Left renal pelvis (tissue), 4 donors: ENCODE data around the gene PGAP3. TPM values are rescaled to one million over a fixed set of nuclear protein-coding genes. Genes with fewer than 3 reads are reported as not detected.
A peak's percentile ranks its signal among the peaks of the same experiment; 100 is the strongest.
"Not testable (repeated sequence)": the region's sequence is repeated elsewhere in the genome, so short reads cannot be mapped to it uniquely, and the experiment has no call there.

Source experiments
- DNase-seq, 4 donors: peaks; one replicate each; pipeline ENCODE4 v3.0.0-alpha.2; 2013; ENCODE audit warnings: low read depth in 4 of 4, low spot score in 3 of 4
- polyA plus RNA-seq, 4 donors: library from polyadenylated mRNA; unstranded; fragments of 120-200 nt; gene quantifications; one replicate each; pipeline ENCODE4 v1.2.1, GENCODE V29; 2013; ENCODE audit not compliant: insufficient read length in 4 of 4

Gene PGAP3, protein sequence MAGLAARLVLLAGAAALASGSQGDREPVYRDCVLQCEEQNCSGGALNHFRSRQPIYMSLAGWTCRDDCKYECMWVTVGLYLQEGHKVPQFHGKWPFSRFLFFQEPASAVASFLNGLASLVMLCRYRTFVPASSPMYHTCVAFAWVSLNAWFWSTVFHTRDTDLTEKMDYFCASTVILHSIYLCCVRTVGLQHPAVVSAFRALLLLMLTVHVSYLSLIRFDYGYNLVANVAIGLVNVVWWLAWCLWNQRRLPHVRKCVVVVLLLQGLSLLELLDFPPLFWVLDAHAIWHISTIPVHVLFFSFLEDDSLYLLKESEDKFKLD
- 10 to 100 TPM; 26.5 to 45.9 (median 33.8) TPM for polyA plus RNA-seq

DNA sequence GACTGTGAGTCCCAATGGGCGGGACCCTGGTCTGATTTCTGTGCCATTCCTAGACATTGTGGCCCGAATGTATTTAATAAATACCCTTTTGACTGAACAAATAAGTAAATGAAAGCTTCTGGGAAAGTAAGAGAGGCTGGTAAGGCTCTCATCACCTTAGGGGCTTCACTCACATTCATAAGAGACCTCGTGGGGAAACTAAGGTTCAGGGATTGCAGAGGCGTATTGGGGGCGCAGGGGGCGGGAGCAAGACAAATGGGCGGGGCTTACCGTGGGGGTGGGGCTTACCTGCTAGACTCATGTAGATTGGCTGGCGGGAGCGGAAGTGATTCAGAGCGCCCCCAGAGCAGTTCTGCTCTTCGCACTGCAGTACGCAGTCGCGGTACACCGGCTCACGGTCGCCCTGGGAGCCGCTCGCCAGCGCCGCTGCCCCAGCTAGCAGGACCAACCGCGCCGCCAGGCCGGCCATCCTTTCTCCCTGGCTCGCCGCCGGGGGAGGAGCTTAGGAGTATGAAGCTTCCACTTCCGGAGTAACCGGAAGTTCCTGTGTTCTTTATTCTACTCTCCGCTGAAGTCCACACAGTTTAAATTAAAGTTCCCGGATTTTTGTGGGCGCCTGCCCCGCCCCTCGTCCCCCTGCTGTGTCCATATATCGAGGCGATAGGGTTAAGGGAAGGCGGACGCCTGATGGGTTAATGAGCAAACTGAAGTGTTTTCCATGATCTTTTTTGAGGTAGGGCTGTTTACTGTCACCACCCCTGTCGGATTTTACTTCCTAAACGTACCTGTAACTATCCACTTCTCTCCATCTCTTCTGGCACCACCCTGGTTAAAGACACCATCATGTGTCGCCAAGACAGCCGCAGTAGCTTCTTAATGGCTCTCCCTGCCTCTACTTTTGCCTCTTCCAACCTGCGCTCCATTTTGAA is at the start of gene PGAP3:
TSS of gene PGAP3 (minus strand) at position 512 of the 929 bp plus-strand sequence. CDS start at position 469, 43 bp downstream.
- DNase-seq = peak in 2 of 4 donors; percentile 78 to 79

DNA sequence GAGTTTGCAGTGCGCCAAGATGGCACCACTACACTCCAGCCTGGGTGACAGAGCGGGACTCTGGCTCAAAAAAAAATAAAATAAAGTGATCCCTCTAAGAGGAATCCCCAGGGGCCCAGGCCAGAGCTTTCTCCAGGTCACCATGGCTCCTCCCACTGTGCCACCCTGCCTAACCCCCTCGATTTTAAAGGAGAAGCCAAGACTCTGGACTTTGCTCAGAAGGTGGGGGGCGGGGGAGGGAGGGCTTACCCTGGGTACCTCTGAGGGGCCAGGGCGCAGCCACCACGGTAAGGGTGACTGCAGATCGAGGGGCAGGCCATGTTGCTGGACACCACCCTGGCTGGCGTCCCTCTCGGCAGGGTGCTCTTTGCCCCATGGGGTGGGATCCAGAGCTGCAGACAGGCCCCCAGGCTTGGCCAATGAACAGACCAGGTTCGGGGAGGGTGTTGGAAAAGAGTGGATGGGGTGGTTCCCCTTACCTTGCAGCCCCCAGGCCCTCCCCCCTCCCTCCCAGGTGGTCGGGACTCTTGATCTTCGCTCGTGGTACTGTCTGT is 49.4 kb upstream of the PGAP3 start:
- no peak for DNase-seq

DNA sequence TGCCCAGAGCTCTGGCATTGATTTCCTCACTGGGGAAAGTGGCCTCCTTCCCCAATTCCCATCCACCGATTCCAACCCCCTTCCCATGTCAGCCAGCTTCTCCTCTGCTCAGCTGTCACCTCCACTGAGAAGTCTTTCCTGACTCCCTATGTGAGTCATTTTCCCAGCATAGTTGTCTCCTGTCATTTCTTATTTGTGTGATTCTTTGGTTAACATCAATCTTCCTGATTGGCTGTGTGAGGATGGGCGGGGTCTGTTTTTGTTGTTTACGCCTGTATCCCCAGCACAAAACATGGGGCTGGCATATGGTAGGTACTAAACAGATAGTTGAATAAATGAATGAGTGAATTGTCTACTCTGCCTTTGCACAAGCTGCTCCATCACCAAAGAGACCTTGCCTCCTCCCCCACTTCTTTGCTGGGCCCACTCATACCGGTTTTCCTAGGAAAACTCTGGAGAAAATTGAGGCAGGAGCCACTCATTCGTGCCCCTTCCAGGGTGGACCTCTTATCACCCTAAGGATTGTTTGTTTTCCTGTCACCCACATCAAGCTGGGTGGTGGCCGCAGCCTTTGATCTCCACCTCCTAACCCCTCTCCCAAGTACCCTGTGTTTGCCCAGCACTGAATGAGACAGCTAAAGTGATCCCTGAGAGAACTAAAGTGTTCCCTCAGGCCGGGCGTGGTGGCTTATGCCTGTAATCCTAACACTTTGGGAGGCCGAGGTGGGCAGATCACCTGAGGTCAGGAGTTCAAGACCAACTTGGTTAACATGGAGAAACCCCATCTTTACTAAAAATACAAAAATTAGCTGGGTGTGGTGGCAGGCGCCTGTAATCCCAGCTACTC is 48.7 kb upstream of the PGAP3 start:
- DNase-seq = no peak

DNA sequence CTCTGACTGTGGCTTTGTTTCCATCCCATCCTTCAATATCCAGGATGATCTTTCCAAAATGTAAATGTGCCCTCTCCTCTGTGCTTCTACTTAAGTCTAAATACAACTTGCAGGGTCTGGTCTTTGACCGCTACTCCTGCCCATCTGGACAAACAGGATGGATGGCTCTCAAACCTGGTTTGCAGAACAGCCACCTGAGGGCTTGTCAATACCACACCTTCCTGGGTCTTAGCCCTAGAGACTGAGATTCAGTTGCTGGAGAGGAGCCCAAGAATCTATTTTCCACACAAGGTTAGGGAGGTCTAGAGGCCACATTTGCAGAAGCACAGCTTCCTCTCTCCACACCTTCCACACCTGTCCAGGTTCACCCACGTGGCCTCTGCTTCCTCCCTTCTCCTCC is 48.0 kb upstream of the PGAP3 start:
- DNase-seq = no peak

DNA sequence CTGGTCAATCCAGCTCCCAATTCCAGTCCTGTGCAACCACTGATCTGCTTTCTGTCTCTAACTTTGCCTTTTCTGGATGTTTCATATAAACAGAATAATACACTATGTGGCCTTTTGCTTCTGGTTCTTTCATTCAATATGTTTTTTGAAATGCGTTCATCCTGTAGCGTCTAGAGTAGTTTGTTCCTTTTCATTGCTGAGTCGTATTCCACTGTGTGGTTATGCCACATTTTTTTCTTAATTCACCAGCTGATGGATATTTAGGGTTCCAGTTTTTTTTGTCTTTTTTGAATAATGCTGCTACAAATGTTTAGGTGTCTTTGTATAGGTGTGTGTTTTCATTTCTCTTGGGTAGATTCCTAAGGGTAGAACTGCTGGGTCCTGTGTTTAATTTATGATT is 44.7 kb upstream of the PGAP3 start:
- DNase-seq = no peak

DNA sequence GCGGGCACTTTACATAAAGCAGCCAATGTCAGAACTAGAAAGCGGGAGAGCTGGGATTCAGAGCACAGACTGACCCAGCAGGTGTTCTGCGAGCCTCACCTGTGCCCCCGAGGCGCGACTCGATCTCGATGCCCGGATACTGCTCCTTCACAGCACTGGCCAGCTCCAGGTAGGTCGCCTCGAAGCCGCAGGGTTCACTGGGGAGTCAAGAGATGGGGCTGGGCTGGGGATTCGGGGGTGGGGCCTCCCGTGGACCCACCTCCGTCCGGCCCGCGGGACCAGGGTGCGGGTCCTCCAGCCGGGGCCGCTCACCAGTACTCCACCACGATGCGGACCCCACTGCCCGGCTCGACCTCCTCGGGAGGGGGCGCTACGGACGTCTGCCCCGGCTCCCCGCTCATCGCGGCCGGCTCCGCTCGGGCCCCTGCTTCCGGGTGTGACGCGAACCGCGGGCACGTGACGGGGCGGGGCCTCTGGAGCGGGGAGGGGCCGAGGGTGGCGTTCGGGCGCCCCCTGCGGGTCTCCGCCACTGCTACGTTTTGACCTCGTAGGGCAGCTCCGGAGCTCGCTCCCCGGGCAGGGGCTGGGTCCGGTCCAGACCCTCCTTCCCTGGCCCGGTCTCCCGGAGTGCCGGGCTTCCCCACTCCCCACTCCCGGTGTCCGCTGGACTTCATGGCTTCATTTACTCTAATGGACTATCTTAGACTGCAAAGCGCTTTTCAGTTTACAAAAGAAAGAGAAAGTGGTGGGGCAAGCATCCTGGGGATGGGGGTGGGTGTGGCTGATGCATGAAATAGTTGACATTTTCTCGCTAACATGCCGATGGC is 42.5 kb upstream of the PGAP3 start, which contains the start of gene MIEN1:
TSS of gene MIEN1 (minus strand) at position 438 of the 827 bp plus-strand sequence. CDS start at position 401, 37 bp downstream.
- DNase-seq = no peak

DNA sequence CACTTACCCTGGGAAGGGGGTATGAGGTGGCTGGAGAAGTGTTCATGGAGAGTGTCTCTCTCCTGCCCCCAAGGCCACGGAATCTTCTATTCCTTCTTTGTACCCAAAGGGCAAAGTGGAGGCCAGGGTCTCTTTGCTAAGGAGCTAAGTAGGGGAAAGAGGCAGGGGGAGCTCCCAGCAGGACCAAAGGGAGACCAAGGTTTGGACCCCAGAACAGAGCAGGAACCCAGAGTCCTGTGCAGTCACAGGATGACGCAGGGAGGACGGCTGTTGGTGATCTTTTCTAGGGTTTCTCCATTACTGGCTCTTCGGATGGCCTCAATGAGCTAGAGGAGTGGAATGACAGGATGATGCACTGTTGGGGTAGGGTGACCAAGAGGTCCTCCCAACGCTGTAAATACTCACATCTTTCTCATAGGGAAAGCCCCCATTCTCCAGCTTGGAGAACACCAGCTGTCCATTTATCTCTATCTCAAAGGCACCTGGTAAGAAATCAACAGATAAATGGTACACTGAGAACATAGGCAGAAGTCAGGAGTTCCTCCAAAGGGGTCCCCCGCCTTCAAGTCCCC is 41.5 kb upstream of the PGAP3 start:
- DNase-seq = no peak

DNA sequence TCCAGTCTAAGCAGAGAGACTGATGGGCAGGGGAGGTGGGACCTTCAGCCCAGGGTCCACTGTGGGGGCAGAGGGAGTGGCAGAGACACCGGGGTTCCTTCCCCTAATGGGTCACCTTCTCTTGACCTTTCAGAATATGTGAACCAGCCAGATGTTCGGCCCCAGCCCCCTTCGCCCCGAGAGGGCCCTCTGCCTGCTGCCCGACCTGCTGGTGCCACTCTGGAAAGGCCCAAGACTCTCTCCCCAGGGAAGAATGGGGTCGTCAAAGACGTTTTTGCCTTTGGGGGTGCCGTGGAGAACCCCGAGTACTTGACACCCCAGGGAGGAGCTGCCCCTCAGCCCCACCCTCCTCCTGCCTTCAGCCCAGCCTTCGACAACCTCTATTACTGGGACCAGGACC is 39.7 kb upstream of the PGAP3 start:
- no peak for DNase-seq

DNA sequence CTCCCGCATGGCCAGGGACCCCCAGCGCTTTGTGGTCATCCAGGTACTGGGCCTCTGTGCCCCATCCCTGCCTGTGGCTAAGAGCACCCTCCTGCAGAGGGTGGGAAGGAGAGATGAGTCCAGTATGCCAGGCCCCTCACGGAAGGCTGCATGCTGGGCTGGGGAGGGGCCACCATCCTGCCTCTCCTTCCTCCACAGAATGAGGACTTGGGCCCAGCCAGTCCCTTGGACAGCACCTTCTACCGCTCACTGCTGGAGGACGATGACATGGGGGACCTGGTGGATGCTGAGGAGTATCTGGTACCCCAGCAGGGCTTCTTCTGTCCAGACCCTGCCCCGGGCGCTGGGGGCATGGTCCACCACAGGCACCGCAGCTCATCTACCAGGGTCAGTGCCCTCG is 38.8 kb upstream of the PGAP3 start:
- no peak for DNase-seq

DNA sequence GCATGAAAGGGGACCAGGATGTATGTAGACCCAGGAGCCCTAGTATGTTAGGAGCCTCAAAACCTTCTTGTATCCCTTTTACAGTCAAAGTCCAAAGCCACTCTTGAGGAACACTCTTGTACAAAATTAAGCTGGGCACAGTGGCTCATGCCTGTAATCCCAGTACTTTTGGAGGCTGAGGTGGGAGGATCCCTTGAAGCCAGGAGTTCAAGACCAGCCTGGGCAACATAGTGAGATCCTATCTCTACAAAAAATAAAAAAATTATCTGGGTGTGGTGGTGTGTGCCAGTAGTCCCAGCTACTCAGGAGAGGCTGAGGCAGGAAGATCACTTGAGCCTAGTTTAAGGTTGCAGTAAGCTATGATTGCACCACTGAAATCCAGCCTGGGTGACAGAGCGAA is 38.1 kb upstream of the PGAP3 start:
- DNase-seq = not testable (repeated sequence)

DNA sequence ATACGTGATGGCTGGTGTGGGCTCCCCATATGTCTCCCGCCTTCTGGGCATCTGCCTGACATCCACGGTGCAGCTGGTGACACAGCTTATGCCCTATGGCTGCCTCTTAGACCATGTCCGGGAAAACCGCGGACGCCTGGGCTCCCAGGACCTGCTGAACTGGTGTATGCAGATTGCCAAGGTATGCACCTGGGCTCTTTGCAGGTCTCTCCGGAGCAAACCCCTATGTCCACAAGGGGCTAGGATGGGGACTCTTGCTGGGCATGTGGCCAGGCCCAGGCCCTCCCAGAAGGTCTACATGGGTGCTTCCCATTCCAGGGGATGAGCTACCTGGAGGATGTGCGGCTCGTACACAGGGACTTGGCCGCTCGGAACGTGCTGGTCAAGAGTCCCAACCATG is 36.9 kb upstream of the PGAP3 start:
- no peak for DNase-seq

DNA sequence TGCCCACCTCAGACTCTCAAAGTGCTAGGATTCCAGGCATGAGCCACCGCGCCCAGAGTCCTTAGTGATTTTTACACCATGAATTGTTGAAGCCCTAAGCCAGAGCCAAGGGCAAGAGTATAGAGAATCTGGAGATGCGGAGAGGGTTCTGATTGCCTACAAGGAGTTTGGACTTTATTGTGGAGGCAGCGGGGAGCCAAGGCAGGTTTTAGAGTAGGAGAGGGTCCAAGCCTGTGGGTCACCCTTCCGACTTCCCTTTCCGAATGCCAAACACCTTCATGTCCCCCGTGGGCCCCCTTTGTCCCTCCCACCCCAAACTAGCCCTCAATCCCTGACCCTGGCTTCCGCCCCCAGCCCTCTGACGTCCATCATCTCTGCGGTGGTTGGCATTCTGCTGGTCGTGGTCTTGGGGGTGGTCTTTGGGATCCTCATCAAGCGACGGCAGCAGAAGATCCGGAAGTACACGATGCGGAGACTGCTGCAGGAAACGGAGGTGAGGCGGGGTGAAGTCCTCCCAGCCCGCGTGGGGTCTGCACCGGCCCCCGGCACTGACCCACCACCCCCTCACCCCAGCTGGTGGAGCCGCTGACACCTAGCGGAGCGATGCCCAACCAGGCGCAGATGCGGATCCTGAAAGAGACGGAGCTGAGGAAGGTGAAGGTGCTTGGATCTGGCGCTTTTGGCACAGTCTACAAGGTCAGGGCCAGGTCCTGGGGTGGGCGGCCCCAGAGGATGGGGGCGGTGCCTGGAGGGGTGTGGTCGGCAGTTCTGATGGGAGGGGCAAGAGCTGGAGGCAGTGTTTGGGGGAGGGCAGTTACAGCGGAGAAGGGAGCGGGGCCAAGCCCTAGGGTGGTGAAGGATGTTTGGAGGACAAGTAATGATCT is 35.4 kb upstream of the PGAP3 start:
- no peak for DNase-seq

DNA sequence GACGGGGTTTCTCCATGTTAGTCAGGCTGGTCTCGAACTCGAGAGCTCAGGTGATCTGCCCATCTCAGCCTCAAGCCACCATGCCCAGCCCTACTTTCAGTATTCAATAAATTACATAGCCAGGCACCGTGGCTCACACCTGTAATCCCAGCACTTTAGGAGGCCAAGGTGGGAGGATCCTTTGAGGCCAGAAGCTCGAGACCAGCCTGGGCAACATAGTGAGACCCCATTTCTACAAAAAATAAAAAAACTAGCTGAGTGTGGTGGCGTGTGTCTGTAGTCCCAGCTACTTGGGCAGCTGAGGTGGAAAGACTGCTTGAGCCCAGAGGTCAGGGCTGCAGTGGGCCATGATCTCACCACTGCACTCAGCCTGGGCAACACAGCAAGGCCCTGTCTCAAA is 34.2 kb upstream of the PGAP3 start:
- no peak for DNase-seq

DNA sequence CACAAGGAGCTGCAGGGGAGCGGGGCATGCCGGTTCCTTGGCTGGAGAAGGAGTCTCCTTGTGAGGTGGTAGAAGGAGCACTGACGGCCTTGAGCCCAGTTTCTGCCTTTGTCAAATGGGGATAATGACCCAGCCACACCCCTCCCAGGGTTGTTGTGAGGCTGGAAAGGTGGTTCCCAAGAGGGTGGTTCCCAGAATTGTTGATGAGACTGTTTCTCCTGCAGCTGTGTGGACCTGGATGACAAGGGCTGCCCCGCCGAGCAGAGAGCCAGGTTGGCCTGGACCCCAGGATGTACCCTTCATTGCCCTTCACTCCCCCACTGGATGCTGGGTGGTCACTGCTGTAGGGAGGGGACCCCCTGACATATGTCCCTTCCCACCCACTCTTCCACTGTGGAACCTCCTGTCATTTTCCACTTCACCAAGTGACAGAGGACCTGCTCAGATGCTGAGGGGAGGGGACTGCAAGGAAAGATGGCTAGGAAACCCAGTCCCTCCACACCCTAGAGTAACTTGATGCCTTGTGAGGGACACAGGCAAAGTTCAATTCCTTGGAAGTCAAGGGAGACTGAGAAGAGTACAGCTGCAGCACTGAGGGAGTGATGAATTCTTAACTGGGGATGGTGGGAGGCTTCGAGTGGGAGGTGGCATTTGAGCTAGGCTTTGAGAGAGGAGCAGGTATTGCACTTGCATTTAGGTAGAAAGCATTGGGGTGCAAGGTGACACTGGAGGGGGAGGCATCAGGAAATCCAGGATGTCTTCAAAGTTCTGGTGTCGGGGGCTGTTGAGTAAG is 31.9 kb upstream of the PGAP3 start:
- no peak for DNase-seq

DNA sequence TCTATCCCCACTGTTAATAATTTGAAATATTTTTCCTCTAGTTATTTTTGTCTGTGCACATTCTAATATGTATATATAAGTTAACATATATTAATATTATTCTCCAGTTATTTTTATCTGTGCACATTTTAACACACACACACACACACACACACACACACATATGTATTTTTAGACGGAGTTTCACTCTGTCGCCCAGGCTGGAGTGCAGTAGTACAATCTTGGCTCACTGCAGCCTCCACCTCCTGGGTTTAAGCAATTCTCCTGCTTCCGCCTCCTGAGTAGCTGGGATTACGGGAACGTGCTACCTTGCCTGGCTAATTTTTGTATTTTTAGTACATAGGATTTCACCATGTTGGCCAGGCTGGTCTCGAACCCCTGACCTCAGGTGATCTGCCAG is 29.8 kb upstream of the PGAP3 start:
- DNase-seq = no peak

DNA sequence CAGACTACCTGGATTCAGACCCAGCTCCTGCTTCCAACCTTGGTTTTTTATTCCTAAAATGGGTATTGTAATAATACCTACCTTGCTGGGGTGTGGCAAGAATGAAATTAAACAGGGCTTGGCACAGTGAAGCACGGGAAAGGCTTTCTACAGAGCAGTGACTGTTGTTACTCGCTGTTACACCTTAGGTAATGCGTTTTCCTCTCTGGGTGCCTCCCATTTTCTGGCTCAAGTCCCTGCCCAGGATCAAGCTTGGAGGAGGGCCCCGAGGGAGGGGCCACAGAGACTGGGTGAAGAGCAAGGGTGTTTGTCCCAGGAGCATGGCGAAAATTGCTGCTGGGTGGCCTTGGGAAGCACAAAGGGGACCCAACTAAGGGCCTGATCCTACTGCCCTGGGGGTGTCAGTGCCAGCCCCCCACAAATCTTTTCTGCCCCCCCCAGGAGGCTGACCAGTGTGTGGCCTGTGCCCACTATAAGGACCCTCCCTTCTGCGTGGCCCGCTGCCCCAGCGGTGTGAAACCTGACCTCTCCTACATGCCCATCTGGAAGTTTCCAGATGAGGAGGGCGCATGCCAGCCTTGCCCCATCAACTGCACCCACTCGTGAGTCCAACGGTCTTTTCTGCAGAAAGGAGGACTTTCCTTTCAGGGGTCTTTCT is 29.2 kb upstream of the PGAP3 start:
- no peak for DNase-seq
